ENCODE measurements around the gene CPA5.
"Not testable (repeated sequence)": the region's sequence is repeated elsewhere in the genome, so short reads cannot be mapped to it uniquely, and the experiment has no call there.

The CPA5 gene

DNA sequence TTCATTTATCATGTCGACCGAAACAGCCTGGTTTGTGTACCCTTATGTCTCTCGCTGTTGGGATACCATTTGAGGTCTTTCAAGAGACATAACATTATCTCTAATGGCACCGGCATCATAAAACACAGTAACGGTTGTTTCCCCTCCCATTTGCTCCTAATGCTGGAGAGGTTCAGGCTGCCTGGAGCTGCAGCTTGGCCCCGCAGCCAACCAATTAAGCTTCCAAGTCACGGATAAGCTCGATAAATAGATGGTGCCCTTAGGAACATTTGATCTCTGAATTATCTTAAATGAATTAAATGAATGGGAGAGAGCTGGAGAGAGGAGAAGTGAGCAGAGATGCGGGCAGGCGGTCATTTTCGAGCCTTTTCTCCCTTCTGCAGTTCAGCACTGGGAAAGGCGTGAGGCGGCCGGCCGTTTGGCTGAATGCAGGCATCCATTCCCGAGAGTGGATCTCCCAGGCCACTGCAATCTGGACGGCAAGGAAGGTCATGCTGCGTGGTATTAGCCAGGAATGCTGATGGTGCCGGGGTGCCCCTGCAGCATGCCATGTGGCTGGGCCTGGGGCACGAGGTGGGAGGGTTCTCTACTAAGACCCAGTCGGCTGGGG, 39.1 kb upstream of the CPA5 start:
- Histone ChIP-seq H3K9me3 (ENCODE audit: insufficient read depth, low read depth, low read length) (no peaks in the 10 kb centered on the region), H3K27ac (ENCODE audit: low read length) (no peak overlapping the region), H3K9ac (ENCODE audit: low read depth, low read length) (no peak overlapping the region), H3K27me3 (ENCODE audit: insufficient read depth, low read length) (no peaks in the 10 kb centered on the region), H3K4me3 (ENCODE audit: low read length) (no peak overlapping the region), H3K36me3 (ENCODE audit: insufficient read depth, low read depth, low read length) (no peaks in the 10 kb centered on the region), H3K4me1 (ENCODE audit: insufficient read depth, low read length) (no peaks in the 10 kb centered on the region)

- Histone ChIP-seq H3K9ac (ENCODE audit: low read depth, low read length) (no peak overlapping the region), H3K4me1 (ENCODE audit: insufficient read depth, low read length) (no peaks in the 10 kb centered on the region), H3K27ac (ENCODE audit: low read length) (no peak overlapping the region), H3K36me3 (ENCODE audit: insufficient read depth, low read depth, low read length) (no peaks in the 10 kb centered on the region), H3K4me3 (ENCODE audit: low read length) (no peak overlapping the region), H3K9me3 (ENCODE audit: insufficient read depth, low read depth, low read length) (no peaks in the 10 kb centered on the region), H3K27me3 (ENCODE audit: insufficient read depth, low read length) (no peaks in the 10 kb centered on the region)
Observed at GRCh38 chr7:130309986-130310385, 34.6 kb upstream of the CPA5 start.

GRCh38 chr7:130314305-130314704, 30.3 kb upstream of the CPA5 start:
- Histone ChIP-seq H3K27ac (ENCODE audit: low read length) (no peak overlapping the region), H3K4me3 (ENCODE audit: low read length) (no peak overlapping the region), H3K4me1 (ENCODE audit: insufficient read depth, low read length) (no peaks in the 10 kb centered on the region), H3K36me3 (ENCODE audit: insufficient read depth, low read depth, low read length) (no peaks in the 10 kb centered on the region), H3K27me3 (ENCODE audit: insufficient read depth, low read length) (no peaks in the 10 kb centered on the region), H3K9me3 (ENCODE audit: insufficient read depth, low read depth, low read length) (no peaks in the 10 kb centered on the region), H3K9ac (ENCODE audit: low read depth, low read length) (no peak overlapping the region)

- no peaks in the 10 kb centered on the region for H3K27me3 ChIP-seq (ENCODE audit: insufficient read depth, low read length)
Observed at GRCh38 chr7:130319541-130319940, 25.1 kb upstream of the CPA5 start.

DNA sequence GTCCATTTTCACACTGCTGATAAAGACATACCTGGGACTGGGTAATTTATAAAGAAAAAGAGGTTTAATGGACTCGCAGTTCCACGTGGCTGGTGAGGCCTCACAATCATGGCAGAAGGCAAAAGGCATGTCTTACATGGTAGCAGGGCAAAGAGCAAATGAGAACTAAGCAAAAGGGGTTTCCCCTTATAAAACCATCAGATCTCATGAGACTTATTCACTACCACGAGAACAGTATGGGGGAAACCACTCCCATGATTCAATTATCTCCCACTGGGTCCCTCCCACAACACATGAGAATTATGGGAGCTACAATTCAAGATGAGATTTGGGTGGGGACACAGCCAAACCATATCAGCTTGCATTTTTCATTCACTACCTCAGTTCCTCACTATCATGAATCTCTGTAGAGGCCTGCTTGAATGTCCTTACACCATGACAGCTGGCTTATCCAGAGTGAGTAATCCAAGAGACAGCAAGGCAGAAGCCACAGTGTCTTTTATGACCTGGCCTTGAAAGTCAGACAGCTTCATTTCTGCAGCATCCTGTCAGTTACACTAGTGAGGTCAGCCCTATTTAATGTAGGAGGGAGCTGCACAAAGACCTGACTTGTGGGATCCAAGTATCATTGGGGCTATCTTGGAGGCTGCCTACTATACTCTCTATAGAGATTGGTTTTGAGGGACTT, 22.9 kb upstream of the CPA5 start:
- H3K9me3 ChIP-seq (ENCODE audit: insufficient read depth, low read depth, low read length); H3K27me3 ChIP-seq (ENCODE audit: insufficient read depth, low read length); H3K27ac ChIP-seq (ENCODE audit: low read length); H3K9ac ChIP-seq (ENCODE audit: low read depth, low read length); H3K36me3 ChIP-seq (ENCODE audit: insufficient read depth, low read depth, low read length); H3K4me3 ChIP-seq (ENCODE audit: low read length); H3K4me1 ChIP-seq (ENCODE audit: insufficient read depth, low read length): not testable (repeated sequence)

More at GRCh38 chr7:130319541-130319940, 25.1 kb upstream of the CPA5 start:
- Histone ChIP-seq H3K9me3 (ENCODE audit: insufficient read depth, low read depth, low read length) (no peaks in the 10 kb centered on the region), H3K36me3 (ENCODE audit: insufficient read depth, low read depth, low read length) (no peaks in the 10 kb centered on the region), H3K4me1 (ENCODE audit: insufficient read depth, low read length) (no peaks in the 10 kb centered on the region), H3K27ac (ENCODE audit: low read length) (no peak overlapping the region), H3K9ac (ENCODE audit: low read depth, low read length) (no peak overlapping the region), H3K4me3 (ENCODE audit: low read length) (no peak overlapping the region)

GRCh38 chr7:130322615-130323014, 22.0 kb upstream of the CPA5 start:
- Histone ChIP-seq H3K27ac (ENCODE audit: low read length) (no peak overlapping the region), H3K4me3 (ENCODE audit: low read length) (no peak overlapping the region), H3K9me3 (ENCODE audit: insufficient read depth, low read depth, low read length) (no peaks in the 10 kb centered on the region), H3K4me1 (ENCODE audit: insufficient read depth, low read length) (no peaks in the 10 kb centered on the region), H3K27me3 (ENCODE audit: insufficient read depth, low read length) (no peaks in the 10 kb centered on the region), H3K9ac (ENCODE audit: low read depth, low read length) (no peak overlapping the region), H3K36me3 (ENCODE audit: insufficient read depth, low read depth, low read length) (no peaks in the 10 kb centered on the region)

DNA sequence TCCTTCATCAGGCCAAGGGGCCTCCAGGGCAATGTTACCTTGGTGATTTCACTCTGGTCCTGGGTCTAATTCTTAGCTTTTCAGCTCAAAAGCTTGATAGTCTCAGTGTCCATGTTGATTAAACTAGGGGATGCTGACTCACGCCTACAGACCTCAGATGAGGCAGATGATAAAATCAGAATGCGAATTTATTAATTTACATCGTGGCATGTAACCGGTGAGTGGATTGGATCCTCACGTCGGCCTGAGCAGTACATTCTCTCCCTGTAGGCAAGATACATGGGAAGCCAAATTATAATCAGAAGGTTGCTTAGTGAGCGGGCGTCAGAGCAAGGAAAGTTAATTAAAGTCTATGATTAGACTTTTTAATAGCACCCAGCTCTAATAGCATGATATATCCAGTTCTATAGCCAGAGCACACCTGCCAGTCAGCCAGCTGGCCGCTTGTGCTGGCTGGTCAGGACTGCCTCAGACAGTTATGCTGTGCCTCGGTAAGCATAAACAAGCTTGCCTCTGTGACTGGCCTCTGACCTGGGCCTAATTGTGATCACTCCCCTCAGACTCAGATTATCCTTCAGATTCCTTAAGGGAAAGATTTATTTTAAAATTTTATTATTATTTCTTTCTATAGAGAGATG, 20.2 kb upstream of the CPA5 start:
- Histone ChIP-seq H3K9me3 (ENCODE audit: insufficient read depth, low read depth, low read length) (no peaks in the 10 kb centered on the region), H3K36me3 (ENCODE audit: insufficient read depth, low read depth, low read length) (no peaks in the 10 kb centered on the region), H3K4me1 (ENCODE audit: insufficient read depth, low read length) (no peaks in the 10 kb centered on the region), H3K27ac (ENCODE audit: low read length) (no peak overlapping the region), H3K9ac (ENCODE audit: low read depth, low read length) (no peak overlapping the region), H3K4me3 (ENCODE audit: low read length) (no peak overlapping the region), H3K27me3 (ENCODE audit: insufficient read depth, low read length) (no peaks in the 10 kb centered on the region)

- Histone ChIP-seq H3K36me3 (ENCODE audit: insufficient read depth, low read depth, low read length) (no peaks in the 10 kb centered on the region), H3K4me1 (ENCODE audit: insufficient read depth, low read length) (no peaks in the 10 kb centered on the region), H3K9ac (ENCODE audit: low read depth, low read length) (no peak overlapping the region), H3K27ac (ENCODE audit: low read length) (no peak overlapping the region), H3K27me3 (ENCODE audit: insufficient read depth, low read length) (no peaks in the 10 kb centered on the region), H3K4me3 (ENCODE audit: low read length) (no peak overlapping the region), H3K9me3 (ENCODE audit: insufficient read depth, low read depth, low read length) (no peaks in the 10 kb centered on the region)
Observed at GRCh38 chr7:130329681-130330080, 14.9 kb upstream of the CPA5 start.

- no peak overlapping the region for H3K9ac ChIP-seq (ENCODE audit: low read depth, low read length)
- H3K9me3 ChIP-seq (ENCODE audit: insufficient read depth, low read depth, low read length) = no peaks in the 10 kb centered on the region
- no peaks in the 10 kb centered on the region for H3K27me3 ChIP-seq (ENCODE audit: insufficient read depth, low read length)
Observed at GRCh38 chr7:130332259-130333053, 12.2 kb upstream of the CPA5 start.

DNA sequence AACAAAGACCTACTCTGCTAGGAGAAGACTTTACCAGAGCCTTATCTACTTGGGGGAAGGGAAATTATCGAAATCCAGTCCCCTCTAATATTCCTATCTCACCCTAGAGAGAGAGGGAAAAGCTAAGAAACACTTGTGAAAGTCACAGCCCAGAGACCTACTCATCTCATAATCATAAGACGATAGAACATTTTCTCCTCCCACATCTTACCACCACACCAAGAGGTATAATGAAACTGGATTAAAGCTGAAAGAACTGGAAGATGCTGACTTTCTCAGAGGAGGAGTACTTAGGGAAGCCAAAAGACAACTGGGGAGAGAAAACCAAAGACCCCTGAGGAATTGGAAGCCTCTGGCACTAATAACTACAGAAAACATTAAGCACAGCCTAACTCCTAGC, 10.8 kb upstream of the CPA5 start:
- no peaks in the 10 kb centered on the region for H3K9me3 ChIP-seq (ENCODE audit: insufficient read depth, low read depth, low read length)
- peaks cover 9% of the 10 kb centered on the region; the same call in 1 of the 2 replicates for H3K4me1 ChIP-seq (ENCODE audit: insufficient read depth, low read length)
- no peak overlapping the region for H3K27ac ChIP-seq (ENCODE audit: low read length)
- H3K9ac ChIP-seq (ENCODE audit: low read depth, low read length) = no peak overlapping the region
- H3K27me3 ChIP-seq (ENCODE audit: insufficient read depth, low read length) = no peaks in the 10 kb centered on the region
- H3K4me3 ChIP-seq (ENCODE audit: low read length) = no peak overlapping the region
- H3K36me3 ChIP-seq (ENCODE audit: insufficient read depth, low read depth, low read length) = no peaks in the 10 kb centered on the region

More at GRCh38 chr7:130332259-130333053, 12.2 kb upstream of the CPA5 start:
- Histone ChIP-seq H3K4me1 (ENCODE audit: insufficient read depth, low read length) (no peaks in the 10 kb centered on the region), H3K4me3 (ENCODE audit: low read length) (no peak overlapping the region), H3K27ac (ENCODE audit: low read length) (no peak overlapping the region), H3K36me3 (ENCODE audit: insufficient read depth, low read depth, low read length) (no peaks in the 10 kb centered on the region)

DNA sequence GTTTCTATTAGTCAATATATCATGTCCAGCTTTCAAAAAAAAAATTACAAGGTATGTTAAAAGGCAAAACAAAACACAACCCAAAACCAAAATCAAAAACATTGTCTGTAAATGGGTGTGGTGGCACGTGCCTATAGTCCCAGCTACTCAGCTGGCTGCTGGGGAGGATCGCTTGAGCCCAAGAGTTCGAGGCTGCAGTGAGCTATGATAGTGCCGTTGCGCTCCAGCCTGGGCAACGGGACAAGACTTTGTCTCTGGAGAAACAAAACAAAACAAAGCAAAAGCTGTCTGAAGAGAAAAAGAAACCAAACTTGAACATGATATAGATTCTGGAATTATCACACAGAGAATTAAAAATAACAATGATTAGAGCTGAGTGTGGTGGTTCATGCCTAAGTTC, 10.3 kb upstream of the CPA5 start:
- Histone ChIP-seq H3K27ac (ENCODE audit: low read length) (no peak overlapping the region), H3K4me1 (ENCODE audit: insufficient read depth, low read length) (peaks cover 11% of the 10 kb centered on the region; the same call in 1 of the 2 replicates), H3K9me3 (ENCODE audit: insufficient read depth, low read depth, low read length) (no peaks in the 10 kb centered on the region), H3K36me3 (ENCODE audit: insufficient read depth, low read depth, low read length) (no peaks in the 10 kb centered on the region), H3K9ac (ENCODE audit: low read depth, low read length) (no peak overlapping the region), H3K27me3 (ENCODE audit: insufficient read depth, low read length) (no peaks in the 10 kb centered on the region), H3K4me3 (ENCODE audit: low read length) (no peak overlapping the region)
